Measurements from ENCODE around the gene CCDC27. TPM values are rescaled to one million over a fixed set of nuclear protein-coding genes. Genes with fewer than 3 reads are reported as not detected.

The CCDC27 gene
- total and polyA plus RNA-seq, 2 of the 13 experiments (the other 11 are each of a cell fraction or from before 2014, with no cell fraction given), result not detected

DNA sequence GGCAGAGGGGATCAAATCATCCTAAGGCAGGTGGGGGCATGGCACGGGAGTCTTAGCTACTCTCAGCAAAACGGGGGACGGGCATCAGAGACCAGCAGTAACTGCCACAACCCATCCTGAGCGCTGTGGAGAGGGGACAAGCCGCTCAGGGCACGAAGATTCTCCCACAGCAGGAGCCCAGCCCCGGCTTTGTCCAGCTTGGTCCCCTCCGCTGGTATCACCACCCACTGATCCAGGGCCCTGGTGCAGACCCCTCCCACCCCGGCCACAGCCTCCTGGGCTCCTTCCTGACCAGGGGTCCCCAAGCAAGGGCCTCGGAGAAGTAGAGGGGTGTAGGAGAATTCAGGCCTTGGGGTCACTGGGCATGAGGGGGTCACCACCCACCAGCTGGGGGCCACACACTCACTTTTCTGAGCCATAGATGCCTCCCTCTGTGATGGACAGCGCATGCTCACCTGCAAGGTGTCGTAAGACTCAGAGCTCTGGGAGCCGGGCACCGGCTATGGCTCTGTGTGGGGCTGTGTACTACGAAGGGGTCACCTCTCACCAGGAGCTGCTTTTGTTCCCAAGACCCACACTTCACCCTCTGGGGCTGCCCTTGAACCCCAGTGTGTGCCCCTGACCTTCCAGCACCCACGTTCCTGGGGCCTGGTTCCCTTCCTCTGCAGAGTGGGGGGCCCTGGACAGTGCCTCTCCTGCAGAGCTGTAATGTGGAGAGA, 18.0 kb downstream of the CCDC27 start:
- Histone ChIP-seq H3K36me3 (replicated peaks in 1 of 2; ENCODE audit: control insufficient read depth in 1 of 2, insufficient read depth in 2 of 2, low read length in 2 of 2) (no peaks in the 10 kb centered on the region), H3K4me3 (replicated peaks in 1 of 3; ENCODE audit: insufficient read depth in 1 of 3, low read depth in 2 of 3, low read length in 3 of 3) (peak overlapping the region in 1 of 3 experiments; percentile 81; a peak in 2 of 6 replicates), H3K9me3 (ENCODE audit: low read length) (no peaks in the 10 kb centered on the region), H3K4me2 (ENCODE audit: low read depth, low read length) (peak overlapping the region; percentile 92), H2AFZ (ENCODE audit: low read length) (no peak overlapping the region), H3K9ac (ENCODE audit: insufficient read depth, low read depth, low read length) (no peak overlapping the region), H3K4me1 (ENCODE audit: insufficient read depth, low read length) (peaks cover 55% of the 10 kb centered on the region), H3K27me3 (ENCODE audit: control insufficient read depth in 1 of 2, insufficient read depth in 2 of 2, low read length in 2 of 2) (peaks cover 0 to 8% of the 10 kb centered on the region in 2 experiments; a peak in 2 of 5 replicates), H3K27ac (ENCODE audit: extremely low read length, insufficient read depth, low read length) (no peak overlapping the region), H3K79me2 (ENCODE audit: insufficient read depth, low read length) (peaks cover 18% of the 10 kb centered on the region), H4K20me1 (ENCODE audit: insufficient read depth, low read length) (no peaks in the 10 kb centered on the region)
- BruUV-seq (replicated peaks), result no TSS peak
- POLR2A ChIA-PET, result interaction anchor here (1.2 to 2.0 kb wide), 2 partner anchors 15 to 26 kb away, joined by 3 to 15 read pairs; partner anchors contain the start of gene LRRC47
- intact Hi-C loops (cut with micrococcal nuclease; ENCODE audit: unreplicated experiment), result loop anchor here (10.0 kb wide), 1 partner anchor 135 kb away; the partner anchor contains the start of gene C1orf174
- CTCF ChIA-PET (ENCODE audit: low intra/inter-chr PET ratio, low total read pairs), result no interaction called here
- 86% methylated on average over 9 of the region's 16 CpGs for WGBS (ENCODE audit: low lambda C conversion rate)
- ATAC-seq (no peak), DNase-seq (ENCODE audit: low spot score) (no peak), FAIRE-seq (no peak)
- in situ Hi-C loops (cut with HindIII; ENCODE audit: extremely low pct_ligation_motif_present, low pct_unique_long_range_greater_than_20kb), result no loop called here
- TF ChIP-seq SOX13 (IDR thresholded peaks at IDR 0.05) (no peak), SOX13 (CRISPR knock-in tag; conservative IDR thresholded peaks at IDR 0.05 in 1 of 2, IDR thresholded peaks at IDR 0.05 in 1 of 2) (no peak), FOXP1 (IDR thresholded peaks at IDR 0.05) (no peak), FOXP1 (CRISPR knock-in tag; IDR thresholded peaks at IDR 0.05) (no peak), MEIS1 (CRISPR knock-in tag; IDR thresholded peaks at IDR 0.05; ENCODE audit: borderline replicate concordance) (no peak), PRDM10 (CRISPR knock-in tag; IDR thresholded peaks at IDR 0.05; ENCODE audit: low read depth) (no peak), CEBPB (IDR thresholded peaks at IDR 0.05; ENCODE audit: borderline replicate concordance, low read depth, low read length) (peak; percentile 3; the same call in 1 of the 2 replicates), RORA (CRISPR knock-in tag; IDR thresholded peaks at IDR 0.05) (no peak), PLRG1 (conservative IDR thresholded peaks at IDR 0.05) (no peak), AKAP8 (CRISPR knock-in tag; IDR thresholded peaks at IDR 0.05) (peak; percentile 27; the same call in 1 of the 2 replicates), MIER3 (CRISPR knock-in tag; IDR thresholded peaks at IDR 0.05; ENCODE audit: borderline replicate concordance) (no peak), REST (IDR thresholded peaks at IDR 0.05; ENCODE audit: borderline replicate concordance in 1 of 2, low read depth in 1 of 2, low read length in 2 of 2) (no peak), AGO2 (optimal IDR thresholded peaks at IDR 0.05; ENCODE audit: low read depth, low read length) (peak; percentile 63), ZSCAN22 (CRISPR knock-in tag; IDR thresholded peaks at IDR 0.05) (no peak), TP53 (CRISPR knock-in tag; conservative IDR thresholded peaks at IDR 0.05) (no peak)
